NT2/D1 (cell line): Measurements from ENCODE around the gene POU6F1.

ENCODE experiments used
- YY1 ChIP-seq: IDR thresholded peaks from 2 replicates; pipeline ENCODE4 v1.6.1; 2011; ENCODE audit not compliant: insufficient read length, insufficient read depth
- ZNF274 ChIP-seq: IDR thresholded peaks from 2 replicates; pipeline ENCODE4 v1.6.1; 2011; ENCODE audit warnings: mild to moderate bottlenecking, low read depth, low read length

DNA sequence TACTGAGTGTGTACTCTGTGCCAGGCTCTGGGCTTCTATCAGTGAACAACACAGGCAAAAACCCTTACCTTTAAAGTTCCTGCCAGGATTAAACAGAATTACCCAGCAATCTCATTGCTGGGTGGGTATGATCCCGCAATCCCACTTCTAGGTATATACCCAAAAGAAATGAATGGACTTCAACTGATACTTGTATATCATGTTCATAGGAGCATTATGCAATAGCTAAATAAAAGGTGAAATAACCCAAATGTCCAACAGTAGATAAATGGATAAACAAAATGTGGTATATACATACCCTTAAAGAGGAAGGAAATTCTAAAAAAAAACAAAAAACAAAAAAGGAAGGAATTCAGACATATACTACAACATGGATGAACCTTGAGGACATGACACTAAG, 35.4 kb upstream of the POU6F1 start:
- TF ChIP-seq YY1 (no peak), ZNF274 (no peak)
